Stimulated activated CD4-positive, alpha-beta T cell treated with anti-CD3 and anti-CD28 coated beads, Interleukin-2, amount 100 ng/mL, for 48 hours (primary cell): ENCODE data around the gene CALN1.
"Not testable (repeated sequence)": the region's sequence is repeated elsewhere in the genome, so short reads cannot be mapped to it uniquely, and the experiment has no call there.

Experiments used
- DNase-seq, 2 donors: peaks; one replicate each; pipeline ENCODE4 v3.0.0-alpha.2; 2020

Gene CALN1

GRCh38 chr7:71851776-71852498, 560.2 kb downstream of the CALN1 start:
- DNase-seq = no peak

- no peak for DNase-seq
Observed at GRCh38 chr7:71846160-71846559, 566.0 kb downstream of the CALN1 start.

- DNase-seq = no peak
Observed at GRCh38 chr7:71843676-71844075, 568.5 kb downstream of the CALN1 start.

GRCh38 chr7:71842786-71843185, 569.4 kb downstream of the CALN1 start:
- DNase-seq = no peak

GRCh38 chr7:71842381-71842780, 569.8 kb downstream of the CALN1 start:
- no peak for DNase-seq

- no peak for DNase-seq
Observed at GRCh38 chr7:71835056-71835455, 577.1 kb downstream of the CALN1 start.

GRCh38 chr7:71829515-71829914, 582.6 kb downstream of the CALN1 start:
- no peak for DNase-seq

- DNase-seq = no peak
Observed at GRCh38 chr7:71828361-71828760, 583.8 kb downstream of the CALN1 start.

GRCh38 chr7:71826141-71826540, 586.0 kb downstream of the CALN1 start:
- no peak for DNase-seq

GRCh38 chr7:71824006-71824760, 588.0 kb downstream of the CALN1 start:
- no peak for DNase-seq

- DNase-seq = not testable (repeated sequence)
Observed at GRCh38 chr7:71822406-71822805, 589.7 kb downstream of the CALN1 start.

- no peak for DNase-seq
Observed at GRCh38 chr7:71817916-71818315, 594.2 kb downstream of the CALN1 start.

GRCh38 chr7:71808115-71808514, 604.0 kb downstream of the CALN1 start:
- DNase-seq = no peak

- DNase-seq = no peak
Observed at GRCh38 chr7:71804256-71804655, 607.9 kb downstream of the CALN1 start.

- DNase-seq = no peak
Observed at GRCh38 chr7:71801976-71802375, 610.2 kb downstream of the CALN1 start.

- no peak for DNase-seq
Observed at GRCh38 chr7:71800321-71800720, 611.8 kb downstream of the CALN1 start.

GRCh38 chr7:71795410-71795809, 616.7 kb downstream of the CALN1 start:
- no peak for DNase-seq

- DNase-seq = no peak
Observed at GRCh38 chr7:71793251-71793650, 618.9 kb downstream of the CALN1 start.

GRCh38 chr7:71787513-71787912, 624.6 kb downstream of the CALN1 start:
- DNase-seq = no peak

GRCh38 chr7:71785216-71785615, 626.9 kb downstream of the CALN1 start:
- no peak for DNase-seq

GRCh38 chr7:71784781-71785180, 627.4 kb downstream of the CALN1 start:
- no peak for DNase-seq

GRCh38 chr7:71784180-71784579, 628.0 kb downstream of the CALN1 start:
- no peak for DNase-seq

GRCh38 chr7:71783779-71784178, 628.4 kb downstream of the CALN1 start:
- no peak for DNase-seq

- DNase-seq = no peak
Observed at GRCh38 chr7:71782051-71782450, 630.1 kb downstream of the CALN1 start.

- DNase-seq = no peak
Observed at GRCh38 chr7:71780282-71780681, 631.9 kb downstream of the CALN1 start.
